Astrocyte of the cerebellum (primary cell): ENCODE measurements around the gene SMTNL2.

Experiments
- DNase-seq: peaks from one replicate; pipeline ENCODE4 v3.0.0-alpha.2; 2011; ENCODE audit warnings: low read depth
- H3K4me3 ChIP-seq: 2 replicates; pipeline ENCODE4 v1.5.1; 2011; ENCODE audit warnings: mild to moderate bottlenecking, low read depth, low read length, moderate library complexity
- in situ Hi-C: cut with HindIII; loops from 2 replicates; pipeline ENCODE4 v1.10.0; 2017; ENCODE audit warnings: low sequenced_read_pairs
- TF ChIP-seq, protein P1 (sequence below): IDR thresholded peaks from 2 replicates; pipeline ENCODE4 v1.5.1; 2012; ENCODE audit warnings: low read length, low read depth, moderate library complexity, mild to moderate bottlenecking; ENCODE audit errors: missing control alignments

SMTNL2 gene

DNA sequence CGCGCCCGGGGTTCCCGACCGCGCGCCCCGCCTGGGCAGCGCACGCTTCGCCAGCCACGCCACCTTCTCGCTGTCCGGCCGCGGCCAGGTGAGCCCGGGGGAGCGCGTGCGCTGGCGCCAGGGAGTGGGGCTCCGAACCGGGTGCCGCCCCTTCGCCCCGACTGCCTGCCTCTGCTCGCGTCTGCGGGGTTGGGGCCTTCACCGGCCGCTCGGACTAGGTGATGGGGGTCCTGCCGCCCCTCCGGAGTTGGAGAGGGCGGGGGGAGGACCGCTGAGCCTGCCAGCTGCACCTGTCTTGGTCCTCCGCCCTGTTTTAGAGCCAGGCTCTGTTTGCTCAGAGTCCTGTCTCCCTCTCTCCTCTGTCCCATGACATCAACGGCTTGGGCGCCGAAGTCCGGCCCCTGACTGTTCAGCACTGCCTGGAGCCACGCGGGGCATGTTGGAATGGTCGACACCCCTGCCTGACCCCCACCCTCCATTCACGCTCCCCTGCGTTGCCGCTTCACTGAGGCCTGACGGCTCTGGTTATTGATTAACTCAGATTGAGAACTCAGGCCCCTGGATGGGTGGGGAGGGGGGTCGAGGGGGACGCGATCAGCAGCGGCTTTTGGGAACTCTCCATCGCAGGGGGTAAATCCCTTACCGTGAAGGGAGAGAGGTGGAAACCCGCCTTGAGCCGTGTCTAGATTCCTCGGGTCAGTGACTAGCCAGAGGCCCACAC is 748 bp downstream of the SMTNL2 start:
- in situ Hi-C loops: no loop called here
- no peak for DNase-seq

DNA sequence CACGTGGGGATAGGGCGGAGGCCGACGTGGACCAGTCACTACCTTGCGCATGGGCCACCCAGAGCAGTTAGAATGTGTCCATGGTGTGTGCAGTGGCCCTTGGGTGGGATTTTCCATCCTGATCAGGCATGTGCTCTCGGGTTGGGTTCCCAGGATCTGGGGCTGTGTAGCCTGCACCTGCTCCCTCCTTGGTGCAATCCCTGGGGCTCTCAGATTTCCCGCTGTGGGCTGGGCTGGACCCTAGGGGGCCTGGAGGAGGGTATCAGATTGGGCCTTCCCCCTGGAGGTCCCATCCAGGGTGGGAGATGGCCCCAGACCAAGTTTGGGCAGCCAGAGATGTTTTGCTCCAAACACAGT is 1.3 kb downstream of the SMTNL2 start:
- in situ Hi-C loops: no loop called here
- no peak for DNase-seq
- H3K4me3 ChIP-seq: no peak overlapping the region
- TF ChIP-seq, protein P1, sequence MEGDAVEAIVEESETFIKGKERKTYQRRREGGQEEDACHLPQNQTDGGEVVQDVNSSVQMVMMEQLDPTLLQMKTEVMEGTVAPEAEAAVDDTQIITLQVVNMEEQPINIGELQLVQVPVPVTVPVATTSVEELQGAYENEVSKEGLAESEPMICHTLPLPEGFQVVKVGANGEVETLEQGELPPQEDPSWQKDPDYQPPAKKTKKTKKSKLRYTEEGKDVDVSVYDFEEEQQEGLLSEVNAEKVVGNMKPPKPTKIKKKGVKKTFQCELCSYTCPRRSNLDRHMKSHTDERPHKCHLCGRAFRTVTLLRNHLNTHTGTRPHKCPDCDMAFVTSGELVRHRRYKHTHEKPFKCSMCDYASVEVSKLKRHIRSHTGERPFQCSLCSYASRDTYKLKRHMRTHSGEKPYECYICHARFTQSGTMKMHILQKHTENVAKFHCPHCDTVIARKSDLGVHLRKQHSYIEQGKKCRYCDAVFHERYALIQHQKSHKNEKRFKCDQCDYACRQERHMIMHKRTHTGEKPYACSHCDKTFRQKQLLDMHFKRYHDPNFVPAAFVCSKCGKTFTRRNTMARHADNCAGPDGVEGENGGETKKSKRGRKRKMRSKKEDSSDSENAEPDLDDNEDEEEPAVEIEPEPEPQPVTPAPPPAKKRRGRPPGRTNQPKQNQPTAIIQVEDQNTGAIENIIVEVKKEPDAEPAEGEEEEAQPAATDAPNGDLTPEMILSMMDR: no peak

More for the DNA sequence above, 748 bp downstream of the SMTNL2 start:
- no peak overlapping the region for H3K4me3 ChIP-seq
- TF ChIP-seq, protein P1: no peak

GRCh38 chr17:4586043-4586442 is 1.7 kb downstream of the SMTNL2 start:
- H3K4me3 ChIP-seq: no peak overlapping the region
- in situ Hi-C loops: no loop called here
- DNase-seq: no peak
- TF ChIP-seq, protein P1: no peak

GRCh38 chr17:4587195-4587594 is 2.9 kb downstream of the SMTNL2 start:
- in situ Hi-C loops: no loop called here
- no peak for DNase-seq
- no peak overlapping the region for H3K4me3 ChIP-seq
- TF ChIP-seq, protein P1: no peak

DNA sequence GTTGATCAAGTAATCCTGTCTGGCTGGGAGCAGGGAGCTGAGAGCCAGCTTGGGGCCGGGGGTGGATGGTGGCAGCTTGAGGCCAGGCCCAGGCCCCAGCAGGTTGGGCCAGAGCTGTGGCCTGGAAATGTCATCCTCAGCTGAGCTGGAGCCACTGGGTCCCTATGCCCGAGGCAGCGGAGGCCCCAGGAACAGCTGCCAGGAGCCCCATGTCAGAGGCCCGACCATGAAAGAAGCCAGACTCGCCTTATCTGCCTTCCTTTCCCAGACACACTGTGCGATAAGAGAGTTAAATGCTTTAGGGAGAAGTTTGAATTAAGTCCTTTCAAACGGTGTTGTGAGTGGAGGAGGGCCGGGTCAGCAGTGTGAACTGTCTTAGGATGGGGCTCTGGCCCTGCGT is 3.5 kb downstream of the SMTNL2 start:
- in situ Hi-C loops: no loop called here
- DNase-seq: no peak
- no peak overlapping the region for H3K4me3 ChIP-seq

GRCh38 chr17:4588391-4588790 is 4.1 kb downstream of the SMTNL2 start:
- no peak overlapping the region for H3K4me3 ChIP-seq
- in situ Hi-C loops: no loop called here
- TF ChIP-seq, protein P1: no peak
- no peak for DNase-seq

More for the DNA sequence above, 3.5 kb downstream of the SMTNL2 start:
- TF ChIP-seq, protein P1: no peak
